ENCODE results near the gene FOXF1. TPM values are rescaled to one million over a fixed set of nuclear protein-coding genes. Genes with fewer than 3 reads are reported as not detected.

FOXF1 gene
- total and polyA plus RNA-seq, 2 of the 13 experiments (the other 11 are each of a cell fraction or from before 2014, with no cell fraction given) = not detected

GRCh38 chr16:86517652-86518258 lies 7.4 kb downstream of the FOXF1 start:
- peak overlapping the region; percentile 7; the same call in 1 of the 2 replicates for H3K9ac ChIP-seq (ENCODE audit: insufficient read depth, low read depth, low read length)
- peak; percentile 56 for FAIRE-seq
- in situ Hi-C loops (cut with HindIII; ENCODE audit: extremely low pct_ligation_motif_present, low pct_unique_long_range_greater_than_20kb) = loop anchor here (5.0 to 25.0 kb wide), 4 partner anchors 175 to 705 kb away; no protein-coding TSS in a partner anchor
- H3K27ac ChIP-seq (ENCODE audit: extremely low read length, insufficient read depth, low read length) = no peak overlapping the region
- no peaks in the 10 kb centered on the region for H3K9me3 ChIP-seq (ENCODE audit: low read length)
- POLR2A ChIA-PET = no interaction called here
- 3% methylated on average over 9 of the region's 17 CpGs for WGBS (ENCODE audit: low lambda C conversion rate)
- H3K4me1 ChIP-seq (ENCODE audit: insufficient read depth, low read length) = peaks cover 9% of the 10 kb centered on the region
- no peak overlapping the region for H2AFZ ChIP-seq (ENCODE audit: low read length)
- DNase-seq (ENCODE audit: low spot score) = peak; percentile 47
- no peaks in the 10 kb centered on the region for H3K79me2 ChIP-seq (ENCODE audit: insufficient read depth, low read length)
- ATAC-seq = peak; percentile 90
- peaks cover 18 to 89% of the 10 kb centered on the region in 2 experiments for H3K27me3 ChIP-seq (ENCODE audit: control insufficient read depth in 1 of 2, insufficient read depth in 2 of 2, low read length in 2 of 2)
- peak overlapping the region in 1 of 3 experiments; percentile 11; a peak in 1 of 6 replicates for H3K4me3 ChIP-seq (replicated peaks in 1 of 3; ENCODE audit: insufficient read depth in 1 of 3, low read depth in 2 of 3, low read length in 3 of 3)
- no TSS peak for BruUV-seq (replicated peaks)
- H3K36me3 ChIP-seq (replicated peaks in 1 of 2; ENCODE audit: control insufficient read depth in 1 of 2, insufficient read depth in 2 of 2, low read length in 2 of 2) = no peaks in the 10 kb centered on the region
- peak overlapping the region; percentile 38; the same call in 1 of the 2 replicates for H3K4me2 ChIP-seq (ENCODE audit: low read depth, low read length)
- intact Hi-C loops (cut with micrococcal nuclease; ENCODE audit: unreplicated experiment) = loop anchor here (1.0 kb wide), 1 partner anchor 177 kb away; no protein-coding TSS in a partner anchor
- CTCF ChIA-PET (ENCODE audit: low intra/inter-chr PET ratio, low total read pairs) = interaction anchor here (1.1 to 2.7 kb wide), 4 partner anchors 177 to 473 kb away, joined by 3 to 23 read pairs (median 13); no protein-coding TSS in a partner anchor
- H4K20me1 ChIP-seq (ENCODE audit: insufficient read depth, low read length) = no peaks in the 10 kb centered on the region; the same call in 1 of the 2 replicates
- no peak for TF ChIP-seq TEAD2 (CRISPR knock-in tag; IDR thresholded peaks at IDR 0.05)
- TF ChIP-seq LBX2 (CRISPR knock-in tag; IDR thresholded peaks at IDR 0.05; ENCODE audit: borderline replicate concordance) = no peak
- no peak for TF ChIP-seq MAF1 (CRISPR knock-in tag; IDR thresholded peaks at IDR 0.05; ENCODE audit: borderline replicate concordance)
- TF ChIP-seq TARDBP (CRISPR knock-in tag; IDR thresholded peaks at IDR 0.05) = no peak
- TF ChIP-seq ZNF430 (CRISPR knock-in tag; IDR thresholded peaks at IDR 0.05) = no peak
- no peak for TF ChIP-seq NFE2L2 (IDR thresholded peaks at IDR 0.05; ENCODE audit: low read length)
- TF ChIP-seq PRDM4 (CRISPR knock-in tag; IDR thresholded peaks at IDR 0.05; ENCODE audit: borderline replicate concordance) = no peak
- TF ChIP-seq ZNF24 (IDR thresholded peaks at IDR 0.05) = no peak
- no peak for TF ChIP-seq ZBTB37 (CRISPR knock-in tag; IDR thresholded peaks at IDR 0.05)
- TF ChIP-seq ZNF207 (IDR thresholded peaks at IDR 0.05; ENCODE audit: borderline replicate concordance) = no peak
- TF ChIP-seq TMF1 (CRISPR knock-in tag; IDR thresholded peaks at IDR 0.05; ENCODE audit: low read depth) = no peak
- no peak for TF ChIP-seq YEATS4 (CRISPR knock-in tag; IDR thresholded peaks at IDR 0.05; ENCODE audit: borderline replicate concordance)
- no peak; the same call in 1 of the 2 replicates for TF ChIP-seq NFKB2 (CRISPR knock-in tag; IDR thresholded peaks at IDR 0.05; ENCODE audit: borderline replicate concordance)
- no peak for TF ChIP-seq DMAP1 (CRISPR knock-in tag; IDR thresholded peaks at IDR 0.05)
- no peak for TF ChIP-seq ATF4 (CRISPR knock-in tag; IDR thresholded peaks at IDR 0.05)
- TF ChIP-seq ZNF710 (CRISPR knock-in tag; IDR thresholded peaks at IDR 0.05; ENCODE audit: borderline replicate concordance) = no peak

Measured in HepG2 (cell line).